Sigmoid colon (tissue), 4 donors: ENCODE results near the gene OMP.

ENCODE experiments used
- EP300 ChIP-seq, 4 donors: sonication (generic); formaldehyde crosslinking; IDR thresholded peaks; one replicate each; pipeline ENCODE4 v1.6.1; 2017; ENCODE audit warnings: antibody characterized with exemption in 4 of 4
- POLR2A ChIP-seq, 2 donors: fragments of 450-650 bp; IDR thresholded peaks; one replicate each; pipeline ENCODE4 v1.6.1; 2016; ENCODE audit warnings: antibody characterized with exemption in 2 of 2, mild to moderate bottlenecking in 2 of 2, moderate library complexity in 2 of 2
- TF ChIP-seq, protein P1 (sequence below), 4 experiments: fragments of 450-650 bp in 3 of 4; fragments of 200-600 bp in 1 of 4; IDR thresholded peaks; one replicate each; pipeline ENCODE4 v1.5.1; 2016 to 2019; ENCODE audit warnings: antibody characterized with exemption in 4 of 4, mild to moderate bottlenecking in 3 of 4, moderate library complexity in 2 of 4

DNA sequence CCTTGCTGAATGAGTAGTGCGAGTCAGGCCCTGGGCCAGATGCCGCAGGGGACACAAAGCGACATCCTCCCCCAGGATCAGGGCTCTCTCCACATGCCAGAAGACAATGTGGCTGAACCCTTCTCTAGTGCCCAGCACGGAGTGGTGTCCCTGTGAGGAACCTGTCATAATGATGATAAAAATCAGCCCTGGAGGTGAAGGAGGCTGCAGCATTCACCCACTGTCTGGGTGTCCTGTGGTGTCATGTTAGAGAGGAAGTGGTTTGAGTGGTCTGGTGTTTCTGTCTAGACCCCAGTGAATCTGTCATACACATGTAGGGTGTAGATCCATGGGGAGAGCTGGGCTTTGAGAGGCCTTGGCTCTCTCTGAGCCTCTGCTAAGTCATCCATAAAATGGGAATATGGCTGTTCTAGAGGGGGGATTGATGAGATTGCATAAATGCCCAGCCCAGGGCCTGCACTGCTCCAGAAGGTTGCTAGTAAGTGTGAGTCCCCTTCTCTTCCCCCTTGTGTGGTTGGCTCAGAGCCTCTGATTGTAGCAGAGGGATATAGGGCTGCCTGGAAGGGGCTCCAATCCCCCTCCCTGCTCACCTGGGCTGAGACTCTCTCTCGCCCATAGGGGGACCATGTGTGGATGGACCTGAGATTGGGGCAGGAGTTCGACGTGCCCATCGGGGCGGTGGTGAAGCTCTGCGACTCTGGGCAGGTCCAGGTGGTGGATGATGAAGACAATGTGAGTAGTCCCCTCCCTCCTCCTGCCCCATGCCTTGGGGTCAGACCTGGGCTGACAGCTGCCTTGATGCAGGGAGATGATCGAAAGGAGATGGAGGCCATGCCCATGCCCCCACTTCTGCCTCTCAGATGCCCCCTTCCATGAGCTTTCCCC, 39.7 kb downstream of the OMP start:
- no peak for TF ChIP-seq POLR2A (IDR thresholded peaks at IDR 0.05)
- TF ChIP-seq, protein P1, sequence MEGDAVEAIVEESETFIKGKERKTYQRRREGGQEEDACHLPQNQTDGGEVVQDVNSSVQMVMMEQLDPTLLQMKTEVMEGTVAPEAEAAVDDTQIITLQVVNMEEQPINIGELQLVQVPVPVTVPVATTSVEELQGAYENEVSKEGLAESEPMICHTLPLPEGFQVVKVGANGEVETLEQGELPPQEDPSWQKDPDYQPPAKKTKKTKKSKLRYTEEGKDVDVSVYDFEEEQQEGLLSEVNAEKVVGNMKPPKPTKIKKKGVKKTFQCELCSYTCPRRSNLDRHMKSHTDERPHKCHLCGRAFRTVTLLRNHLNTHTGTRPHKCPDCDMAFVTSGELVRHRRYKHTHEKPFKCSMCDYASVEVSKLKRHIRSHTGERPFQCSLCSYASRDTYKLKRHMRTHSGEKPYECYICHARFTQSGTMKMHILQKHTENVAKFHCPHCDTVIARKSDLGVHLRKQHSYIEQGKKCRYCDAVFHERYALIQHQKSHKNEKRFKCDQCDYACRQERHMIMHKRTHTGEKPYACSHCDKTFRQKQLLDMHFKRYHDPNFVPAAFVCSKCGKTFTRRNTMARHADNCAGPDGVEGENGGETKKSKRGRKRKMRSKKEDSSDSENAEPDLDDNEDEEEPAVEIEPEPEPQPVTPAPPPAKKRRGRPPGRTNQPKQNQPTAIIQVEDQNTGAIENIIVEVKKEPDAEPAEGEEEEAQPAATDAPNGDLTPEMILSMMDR (IDR thresholded peaks at IDR 0.05), result no peak
- no peak for TF ChIP-seq EP300 (IDR thresholded peaks at IDR 0.05)
